HEK293 (cell line): ENCODE measurements around the gene PLSCR5.

Source experiments
- CTCF ChIA-PET: fragments of 350-600 bp; formaldehyde crosslinking; extraction: SDS; loops from one replicate; lab custom pipeline; 2021; ENCODE audit warnings: antibody characterized with exemption; lab: Yijun Ruan, JAX
- POLR2A ChIA-PET: fragments of 300-600 bp; formaldehyde crosslinking; extraction: SDS; loops from one replicate; lab custom pipeline; 2020; ENCODE audit warnings: antibody characterized with exemption, inconsistent platforms; lab: Yijun Ruan, JAX
- H3K27ac ChIP-seq: fragments of 200-500 bp; sonication (Bioruptor generic); 2 replicates; pipeline ENCODE4 v1.5.1; 2014; ENCODE audit warnings: low read depth, low read length, control low read depth, inconsistent platforms; ENCODE audit errors: extremely low read depth
- H3K36me3 ChIP-seq, 2 experiments: fragments of 200-500 bp in 1 of 2; sonication (Bioruptor generic) in 1 of 2; 1 replicate in 1 of 2; 2 replicates in 1 of 2; pipeline ENCODE4 v1.5.1; 2014 to 2017; ENCODE audit warnings: inconsistent platforms in 2 of 2, low read length in 2 of 2; ENCODE audit not compliant: control insufficient read depth in 2 of 2, insufficient read depth in 1 of 2
- H3K4me1 ChIP-seq: fragments of 200-500 bp; sonication (Bioruptor generic); 2 replicates; pipeline ENCODE4 v1.5.1; 2014; ENCODE audit warnings: mild to moderate bottlenecking, low read length, inconsistent platforms; ENCODE audit not compliant: control insufficient read depth, insufficient read depth
- H3K4me3 ChIP-seq: 2 replicates; pipeline ENCODE4 v1.5.1; 2011; ENCODE audit warnings: low read depth, mild to moderate bottlenecking, control low read depth, low read length, moderate library complexity
- H3K9me3 ChIP-seq: fragments of 200-500 bp; sonication (Bioruptor generic); 2 replicates; pipeline ENCODE4 v1.5.1; 2014; ENCODE audit warnings: low read depth, low read length, inconsistent platforms; ENCODE audit not compliant: control insufficient read depth, insufficient read depth
- GFI1B ChIP-seq: fragments of 450-650 bp; formaldehyde crosslinking; IDR thresholded peaks from 2 replicates; pipeline ENCODE4 v1.5.1; 2016; ENCODE audit warnings: missing biosample characterization, missing genetic modification characterization
- HOXA7 ChIP-seq: sonication (generic); formaldehyde crosslinking; IDR thresholded peaks from 2 replicates; pipeline ENCODE4 v1.8.1; 2022; ENCODE audit warnings: missing genetic modification reagents, borderline replicate concordance
- MEIS1 ChIP-seq: sonication (generic); formaldehyde crosslinking; IDR thresholded peaks from 2 replicates; pipeline ENCODE4 v1.8.1; 2022; ENCODE audit warnings: missing genetic modification reagents, mild to moderate bottlenecking, borderline replicate concordance
- SALL2 ChIP-seq: fragments of 450-650 bp; formaldehyde crosslinking; IDR thresholded peaks from 2 replicates; pipeline ENCODE4 v1.5.0; 2017; ENCODE audit warnings: missing biosample characterization, mild to moderate bottlenecking, missing genetic modification characterization, borderline replicate concordance
- ZBTB7A ChIP-seq: fragments of 450-650 bp; formaldehyde crosslinking; IDR thresholded peaks from 2 replicates; pipeline ENCODE4 v1.5.1; 2016; ENCODE audit warnings: low read depth, missing biosample characterization, missing genetic modification characterization
- ZBTB8A ChIP-seq: fragments of 450-650 bp; formaldehyde crosslinking; IDR thresholded peaks from 2 replicates; pipeline ENCODE4 v1.5.1; 2016; ENCODE audit warnings: missing biosample characterization, missing genetic modification characterization
- ZNF132 ChIP-seq: fragments of 450-650 bp; formaldehyde crosslinking; IDR thresholded peaks from 2 replicates; pipeline ENCODE4 v1.5.1; 2017; ENCODE audit warnings: missing biosample characterization, missing genetic modification characterization, borderline replicate concordance
- ZNF133 ChIP-seq: fragments of 450-650 bp; formaldehyde crosslinking; IDR thresholded peaks from 2 replicates; pipeline ENCODE4 v1.5.1; 2016; ENCODE audit warnings: missing biosample characterization, missing genetic modification characterization
- ZNF23 ChIP-seq: fragments of 450-650 bp; formaldehyde crosslinking; IDR thresholded peaks from 2 replicates; pipeline ENCODE4 v1.5.1; 2016; ENCODE audit warnings: missing biosample characterization, missing genetic modification characterization, borderline replicate concordance
- ZNF335 ChIP-seq: fragments of 450-650 bp; formaldehyde crosslinking; conservative IDR thresholded peaks from 2 replicates; pipeline ENCODE4 v1.5.1; 2016; ENCODE audit warnings: missing biosample characterization, missing genetic modification characterization
- ZNF473 ChIP-seq: fragments of 450-650 bp; formaldehyde crosslinking; IDR thresholded peaks from 2 replicates; pipeline ENCODE4 v1.5.1; 2017; ENCODE audit warnings: missing biosample characterization, missing genetic modification characterization
- ZNF585B ChIP-seq: fragments of 450-650 bp; formaldehyde crosslinking; IDR thresholded peaks from 2 replicates; pipeline ENCODE4 v1.5.1; 2016; ENCODE audit warnings: missing biosample characterization, missing genetic modification characterization
- ZNF600 ChIP-seq: fragments of 450-650 bp; formaldehyde crosslinking; IDR thresholded peaks from 2 replicates; pipeline ENCODE4 v1.5.1; 2016; ENCODE audit warnings: missing biosample characterization, missing genetic modification characterization
- ZNF610 ChIP-seq: fragments of 450-650 bp; formaldehyde crosslinking; IDR thresholded peaks from 2 replicates; pipeline ENCODE4 v1.5.1; 2016; ENCODE audit warnings: missing biosample characterization, missing genetic modification characterization, borderline replicate concordance
- ZNF777 ChIP-seq: fragments of 450-650 bp; formaldehyde crosslinking; IDR thresholded peaks from 2 replicates; pipeline ENCODE4 v1.5.1; 2017; ENCODE audit warnings: missing biosample characterization, missing genetic modification characterization, borderline replicate concordance
- ZNF785 ChIP-seq: fragments of 450-650 bp; formaldehyde crosslinking; IDR thresholded peaks from 2 replicates; pipeline ENCODE4 v1.5.1; 2016; ENCODE audit warnings: missing biosample characterization, missing genetic modification characterization
- ZXDB ChIP-seq: fragments of 450-650 bp; formaldehyde crosslinking; IDR thresholded peaks from 2 replicates; pipeline ENCODE4 v1.5.1; 2016; ENCODE audit warnings: missing biosample characterization, missing genetic modification characterization
- TF ChIP-seq, protein P1 (sequence below): fragments of 450-650 bp; formaldehyde crosslinking; IDR thresholded peaks from 2 replicates; pipeline ENCODE4 v1.5.1; 2016; ENCODE audit warnings: missing biosample characterization, missing genetic modification characterization, borderline replicate concordance
- TF ChIP-seq, protein P2 (sequence below): fragments of 450-650 bp; formaldehyde crosslinking; IDR thresholded peaks from 2 replicates; pipeline ENCODE4 v1.5.1; 2016; ENCODE audit warnings: missing biosample characterization, missing genetic modification characterization
- TF ChIP-seq, protein P3 (sequence below): fragments of 450-650 bp; formaldehyde crosslinking; IDR thresholded peaks from 2 replicates; pipeline ENCODE4; 2016; ENCODE audit warnings: missing biosample characterization, missing genetic modification characterization
- TF ChIP-seq, protein P4 (sequence below): fragments of 450-650 bp; formaldehyde crosslinking; IDR thresholded peaks from 2 replicates; pipeline ENCODE4 v1.5.1; 2017; ENCODE audit warnings: missing biosample characterization, mild to moderate bottlenecking, missing genetic modification characterization, moderate library complexity
- TF ChIP-seq, protein P5 (sequence below): fragments of 450-650 bp; formaldehyde crosslinking; IDR thresholded peaks from 2 replicates; pipeline ENCODE4 v1.5.1; 2016; ENCODE audit warnings: missing biosample characterization, missing genetic modification characterization
- TF ChIP-seq, protein P6 (sequence below): fragments of 450-650 bp; formaldehyde crosslinking; conservative IDR thresholded peaks from 2 replicates; pipeline ENCODE4 v1.5.1; 2016; ENCODE audit warnings: low read depth, missing biosample characterization, missing genetic modification characterization

PLSCR5 gene

DNA sequence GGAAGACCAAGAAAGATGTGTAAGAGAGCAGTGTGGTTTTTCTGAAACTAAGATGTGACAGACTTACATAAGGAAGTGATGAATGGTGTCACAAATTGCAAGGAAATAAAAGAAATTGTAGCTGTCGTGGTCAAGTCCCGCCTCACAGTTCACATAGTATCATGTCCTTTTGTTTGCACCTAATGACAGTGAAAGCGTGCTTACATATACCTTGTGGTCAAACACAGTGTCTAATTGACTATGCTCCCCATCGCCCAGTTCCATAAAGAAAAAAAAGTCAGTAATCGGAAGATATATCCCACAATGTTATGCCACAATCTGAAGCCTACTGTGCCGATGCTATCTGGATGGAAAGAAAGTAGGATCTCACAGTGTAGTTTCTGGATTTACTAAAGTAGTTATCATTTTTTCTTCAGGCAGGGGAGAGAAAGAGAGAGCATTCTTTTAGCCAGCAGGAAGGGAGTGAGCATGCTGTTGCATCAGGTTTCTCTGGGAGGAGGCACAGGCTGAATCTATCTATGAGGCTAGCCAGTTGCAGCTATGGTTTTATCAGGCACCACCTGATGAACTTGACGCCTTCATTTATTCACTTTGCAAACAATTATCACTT lies 50.9 kb downstream of the PLSCR5 start:
- POLR2A ChIA-PET, result no interaction called here

DNA sequence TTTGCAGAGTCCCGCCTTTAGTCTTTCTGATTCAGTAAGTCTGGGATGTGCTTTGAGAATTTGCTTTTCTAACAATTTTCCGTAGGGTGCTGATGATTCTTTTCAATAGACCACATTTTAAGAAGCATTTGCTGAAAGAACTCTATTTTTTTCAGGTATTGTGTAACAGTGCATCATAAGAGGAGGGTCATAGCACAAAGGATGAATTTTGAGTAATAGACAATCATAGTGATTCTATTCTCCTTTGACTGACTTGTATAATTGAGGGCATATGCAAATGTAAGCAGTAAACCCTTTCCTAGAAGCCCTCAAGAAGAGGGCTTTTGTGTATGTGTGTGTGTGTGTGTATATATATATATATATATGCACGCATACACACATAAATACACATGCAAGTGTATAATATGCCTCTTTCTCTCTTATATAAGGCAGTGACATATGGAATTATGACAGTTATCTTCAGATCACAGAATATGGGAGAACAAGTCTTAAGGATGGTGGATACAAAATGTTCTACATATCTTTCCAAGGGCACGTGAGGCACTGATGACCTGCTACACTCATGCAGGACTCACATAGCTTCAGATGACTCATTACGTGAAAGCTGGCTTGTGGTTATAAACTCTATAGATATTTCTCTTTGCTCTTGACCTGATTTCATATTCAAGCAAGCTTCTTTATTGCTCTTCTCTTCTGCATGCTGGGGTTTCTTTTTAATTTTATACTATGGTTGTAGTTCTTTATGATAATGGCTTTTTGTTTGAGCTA lies 54.2 kb downstream of the PLSCR5 start:
- no peaks in the 10 kb centered on the region for H3K4me1 ChIP-seq
- no peaks in the 10 kb centered on the region for H3K9me3 ChIP-seq
- no peaks in the 10 kb centered on the region for H3K36me3 ChIP-seq
- H3K4me3 ChIP-seq, result no peak overlapping the region
- no peak overlapping the region for H3K27ac ChIP-seq
- CTCF ChIA-PET, result no interaction called here
- POLR2A ChIA-PET, result interaction anchor here (0.7 kb wide), 1 partner anchor 8 kb away, joined by 3 read pairs; no protein-coding TSS in a partner anchor
- TF ChIP-seq ZNF585B (tag by site-specific recombination) (no peak), MEIS1 (CRISPR knock-in tag) (no peak), ZNF777 (tag by site-specific recombination) (no peak), ZNF132 (tag by site-specific recombination) (no peak), HOXA7 (CRISPR knock-in tag) (no peak), GFI1B (tag by site-specific recombination) (no peak), ZNF610 (tag by site-specific recombination) (no peak), ZNF473 (no peak), ZNF335 (tag by site-specific recombination) (no peak), ZXDB (no peak), ZNF600 (tag by site-specific recombination) (no peak)
- TF ChIP-seq, protein P1, sequence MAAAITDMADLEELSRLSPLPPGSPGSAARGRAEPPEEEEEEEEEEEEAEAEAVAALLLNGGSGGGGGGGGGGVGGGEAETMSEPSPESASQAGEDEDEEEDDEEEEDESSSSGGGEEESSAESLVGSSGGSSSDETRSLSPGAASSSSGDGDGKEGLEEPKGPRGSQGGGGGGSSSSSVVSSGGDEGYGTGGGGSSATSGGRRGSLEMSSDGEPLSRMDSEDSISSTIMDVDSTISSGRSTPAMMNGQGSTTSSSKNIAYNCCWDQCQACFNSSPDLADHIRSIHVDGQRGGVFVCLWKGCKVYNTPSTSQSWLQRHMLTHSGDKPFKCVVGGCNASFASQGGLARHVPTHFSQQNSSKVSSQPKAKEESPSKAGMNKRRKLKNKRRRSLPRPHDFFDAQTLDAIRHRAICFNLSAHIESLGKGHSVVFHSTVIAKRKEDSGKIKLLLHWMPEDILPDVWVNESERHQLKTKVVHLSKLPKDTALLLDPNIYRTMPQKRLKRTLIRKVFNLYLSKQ (tag by site-specific recombination), result no peak
- TF ChIP-seq, protein P2, sequence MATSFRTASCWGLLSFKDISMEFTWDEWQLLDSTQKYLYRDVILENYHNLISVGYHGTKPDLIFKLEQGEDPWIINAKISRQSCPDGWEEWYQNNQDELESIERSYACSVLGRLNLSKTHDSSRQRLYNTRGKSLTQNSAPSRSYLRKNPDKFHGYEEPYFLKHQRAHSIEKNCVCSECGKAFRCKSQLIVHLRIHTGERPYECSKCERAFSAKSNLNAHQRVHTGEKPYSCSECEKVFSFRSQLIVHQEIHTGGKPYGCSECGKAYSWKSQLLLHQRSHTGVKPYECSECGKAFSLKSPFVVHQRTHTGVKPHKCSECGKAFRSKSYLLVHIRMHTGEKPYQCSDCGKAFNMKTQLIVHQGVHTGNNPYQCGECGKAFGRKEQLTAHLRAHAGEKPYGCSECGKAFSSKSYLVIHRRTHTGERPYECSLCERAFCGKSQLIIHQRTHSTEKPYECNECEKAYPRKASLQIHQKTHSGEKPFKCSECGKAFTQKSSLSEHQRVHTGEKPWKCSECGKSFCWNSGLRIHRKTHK, result no peak
- TF ChIP-seq, protein P3, sequence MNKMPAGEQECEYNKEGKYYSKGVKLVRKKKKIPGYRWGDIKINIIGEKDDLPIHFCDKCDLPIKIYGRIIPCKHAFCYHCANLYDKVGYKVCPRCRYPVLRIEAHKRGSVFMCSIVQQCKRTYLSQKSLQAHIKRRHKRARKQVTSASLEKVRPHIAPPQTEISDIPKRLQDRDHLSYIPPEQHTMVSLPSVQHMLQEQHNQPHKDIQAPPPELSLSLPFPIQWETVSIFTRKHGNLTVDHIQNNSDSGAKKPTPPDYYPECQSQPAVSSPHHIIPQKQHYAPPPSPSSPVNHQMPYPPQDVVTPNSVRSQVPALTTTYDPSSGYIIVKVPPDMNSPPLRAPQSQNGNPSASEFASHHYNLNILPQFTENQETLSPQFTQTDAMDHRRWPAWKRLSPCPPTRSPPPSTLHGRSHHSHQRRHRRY (tag by site-specific recombination), result no peak
- TF ChIP-seq, protein P4, sequence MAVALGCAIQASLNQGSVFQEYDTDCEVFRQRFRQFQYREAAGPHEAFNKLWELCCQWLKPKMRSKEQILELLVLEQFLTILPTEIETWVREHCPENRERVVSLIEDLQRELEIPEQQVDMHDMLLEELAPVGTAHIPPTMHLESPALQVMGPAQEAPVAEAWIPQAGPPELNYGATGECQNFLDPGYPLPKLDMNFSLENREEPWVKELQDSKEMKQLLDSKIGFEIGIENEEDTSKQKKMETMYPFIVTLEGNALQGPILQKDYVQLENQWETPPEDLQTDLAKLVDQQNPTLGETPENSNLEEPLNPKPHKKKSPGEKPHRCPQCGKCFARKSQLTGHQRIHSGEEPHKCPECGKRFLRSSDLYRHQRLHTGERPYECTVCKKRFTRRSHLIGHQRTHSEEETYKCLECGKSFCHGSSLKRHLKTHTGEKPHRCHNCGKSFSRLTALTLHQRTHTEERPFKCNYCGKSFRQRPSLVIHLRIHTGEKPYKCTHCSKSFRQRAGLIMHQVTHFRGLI (tag by site-specific recombination), result no peak

More for the DNA sequence above, 50.9 kb downstream of the PLSCR5 start:
- H3K4me1 ChIP-seq, result no peaks in the 10 kb centered on the region
- H3K4me3 ChIP-seq, result no peak overlapping the region
- H3K27ac ChIP-seq, result no peak overlapping the region
- TF ChIP-seq ZNF785 (tag by site-specific recombination) (no peak), ZBTB7A (tag by site-specific recombination) (no peak), ZNF133 (tag by site-specific recombination) (no peak), ZBTB8A (tag by site-specific recombination) (no peak), SALL2 (tag by site-specific recombination) (no peak), ZNF600 (tag by site-specific recombination) (no peak), ZNF23 (tag by site-specific recombination) (no peak)
- TF ChIP-seq, protein P5, sequence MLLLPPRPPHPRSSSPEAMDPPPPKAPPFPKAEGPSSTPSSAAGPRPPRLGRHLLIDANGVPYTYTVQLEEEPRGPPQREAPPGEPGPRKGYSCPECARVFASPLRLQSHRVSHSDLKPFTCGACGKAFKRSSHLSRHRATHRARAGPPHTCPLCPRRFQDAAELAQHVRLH, result no peak
- TF ChIP-seq, protein P6, sequence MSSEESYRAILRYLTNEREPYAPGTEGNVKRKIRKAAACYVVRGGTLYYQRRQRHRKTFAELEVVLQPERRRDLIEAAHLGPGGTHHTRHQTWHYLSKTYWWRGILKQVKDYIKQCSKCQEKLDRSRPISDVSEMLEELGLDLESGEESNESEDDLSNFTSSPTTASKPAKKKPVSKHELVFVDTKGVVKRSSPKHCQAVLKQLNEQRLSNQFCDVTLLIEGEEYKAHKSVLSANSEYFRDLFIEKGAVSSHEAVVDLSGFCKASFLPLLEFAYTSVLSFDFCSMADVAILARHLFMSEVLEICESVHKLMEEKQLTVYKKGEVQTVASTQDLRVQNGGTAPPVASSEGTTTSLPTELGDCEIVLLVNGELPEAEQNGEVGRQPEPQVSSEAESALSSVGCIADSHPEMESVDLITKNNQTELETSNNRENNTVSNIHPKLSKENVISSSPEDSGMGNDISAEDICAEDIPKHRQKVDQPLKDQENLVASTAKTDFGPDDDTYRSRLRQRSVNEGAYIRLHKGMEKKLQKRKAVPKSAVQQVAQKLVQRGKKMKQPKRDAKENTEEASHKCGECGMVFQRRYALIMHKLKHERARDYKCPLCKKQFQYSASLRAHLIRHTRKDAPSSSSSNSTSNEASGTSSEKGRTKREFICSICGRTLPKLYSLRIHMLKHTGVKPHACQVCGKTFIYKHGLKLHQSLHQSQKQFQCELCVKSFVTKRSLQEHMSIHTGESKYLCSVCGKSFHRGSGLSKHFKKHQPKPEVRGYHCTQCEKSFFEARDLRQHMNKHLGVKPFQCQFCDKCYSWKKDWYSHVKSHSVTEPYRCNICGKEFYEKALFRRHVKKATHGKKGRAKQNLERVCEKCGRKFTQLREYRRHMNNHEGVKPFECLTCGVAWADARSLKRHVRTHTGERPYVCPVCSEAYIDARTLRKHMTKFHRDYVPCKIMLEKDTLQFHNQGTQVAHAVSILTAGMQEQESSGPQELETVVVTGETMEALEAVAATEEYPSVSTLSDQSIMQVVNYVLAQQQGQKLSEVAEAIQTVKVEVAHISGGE, result no peak
- TF ChIP-seq, protein P3 (tag by site-specific recombination), result no peak
- no peaks in the 10 kb centered on the region for H3K36me3 ChIP-seq
- CTCF ChIA-PET, result no interaction called here
- H3K9me3 ChIP-seq, result no peaks in the 10 kb centered on the region
